Neural cell (in vitro differentiated cells): Measurements from ENCODE around the gene AIPL1.

Source experiments
- CTCF ChIP-seq: fragments of 450-650 bp; IDR thresholded peaks from 2 replicates; pipeline ENCODE4 v1.5.1; 2014; ENCODE audit warnings: antibody characterized with exemption, mild to moderate bottlenecking, moderate library complexity; ENCODE audit not compliant: poor library complexity, severe bottlenecking
- POLR2AphosphoS5 ChIP-seq: IDR thresholded peaks from 2 replicates; pipeline ENCODE4 v1.6.1; 2012
- RAD21 ChIP-seq: fragments of 450-650 bp; conservative IDR thresholded peaks from 2 replicates; pipeline ENCODE4 v1.6.1; 2014; ENCODE audit warnings: antibody characterized with exemption, mild to moderate bottlenecking, moderate library complexity

- no peak for TF ChIP-seq CTCF
- TF ChIP-seq RAD21, result no peak
- TF ChIP-seq POLR2AphosphoS5, result no peak
These were observed 44.8 kb upstream of the AIPL1 start for GRCh38 chr17:6479622-6480302.
